ENCODE data around the gene RPSA. TPM values are rescaled to one million over a fixed set of nuclear protein-coding genes. Genes with fewer than 3 reads are reported as not detected.

RPSA gene
- total and polyA plus RNA-seq, 9 of the 15 experiments (the other 6 are each of a cell fraction or from before 2014, with no cell fraction given) = 2,290 to 4,272 (median 2,730) TPM

DNA sequence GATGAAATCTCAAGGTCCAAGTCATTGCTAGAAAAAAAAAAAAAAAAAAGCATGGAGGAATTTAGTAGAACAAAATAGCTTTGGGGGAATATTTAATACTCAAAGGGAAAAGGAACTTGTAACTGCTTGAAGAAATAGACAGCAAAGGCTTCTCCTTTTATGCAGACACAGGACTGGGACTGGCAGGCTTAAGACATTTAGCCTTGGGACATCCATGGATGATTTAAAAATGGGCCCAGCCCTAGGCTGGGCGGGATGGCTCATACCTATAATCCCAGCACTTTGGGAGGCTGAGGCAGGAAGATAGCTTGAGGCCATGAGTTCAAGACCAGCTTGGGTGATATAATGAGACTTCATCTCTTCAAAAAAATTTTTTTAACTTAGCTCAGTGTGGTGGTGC is 19.8 kb downstream of the RPSA start (continued):
- no peak for TF ChIP-seq ARID1B (IDR thresholded peaks at IDR 0.05)

DNA sequence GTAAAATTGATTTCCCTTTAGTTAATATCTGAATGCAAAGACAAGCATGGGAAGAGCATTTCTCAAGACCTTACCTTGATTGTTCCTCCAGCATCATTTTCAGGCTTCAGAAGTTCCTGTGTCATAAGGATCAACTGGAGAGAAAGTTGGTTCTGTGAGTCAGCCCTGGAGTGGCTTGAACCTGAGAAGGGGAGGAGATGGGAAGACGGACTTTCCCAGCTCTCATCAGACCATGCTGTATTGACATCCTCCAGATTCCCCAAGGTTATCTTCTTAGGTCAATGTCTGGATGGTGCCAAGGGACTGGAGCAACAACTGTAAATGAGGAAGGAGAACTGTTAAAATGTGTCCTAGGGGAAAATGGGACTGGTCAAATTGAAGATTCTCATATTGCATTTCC is 21.0 kb downstream of the RPSA start:
- Histone ChIP-seq H3K27ac (ENCODE audit: extremely low read depth, low read depth, low read length) (no peak overlapping the region), H3K9me3 (replicated peaks; ENCODE audit: control insufficient read depth, insufficient read depth, low read depth, low read length) (no peaks in the 10 kb centered on the region), H3K9me1 (ENCODE audit: control insufficient read depth, insufficient read depth, low read length) (no peaks in the 10 kb centered on the region), H3K36me3 (ENCODE audit: control insufficient read depth, insufficient read depth, low read length) (no peaks in the 10 kb centered on the region), H2AFZ (ENCODE audit: low read depth, low read length) (no peak overlapping the region), H3K79me2 (ENCODE audit: control insufficient read depth, insufficient read depth, low read length) (no peaks in the 10 kb centered on the region), H3K4me3 (no peak overlapping the region), H4K20me1 (replicated peaks; ENCODE audit: control insufficient read depth, insufficient read depth, low read length) (no peaks in the 10 kb centered on the region), H3K27me3 (ENCODE audit: control insufficient read depth in 2 of 2, insufficient read depth in 2 of 2, low read length in 2 of 2) (peaks cover 24 to 25% of the 10 kb centered on the region in 2 experiments), H3K4me2 (ENCODE audit: insufficient read depth, low read length) (no peak overlapping the region), H3K9ac (ENCODE audit: insufficient read depth in 1 of 2, low read depth in 2 of 2, low read length in 2 of 2) (no peak overlapping the region), H3K4me1 (replicated peaks in 1 of 2; ENCODE audit: control insufficient read depth in 2 of 2, insufficient read depth in 2 of 2, low read length in 2 of 2) (peaks cover 0 to 4% of the 10 kb centered on the region in 2 experiments; a peak in 2 of 5 replicates)
- intact Hi-C loops (cut with micrococcal nuclease) = no loop called here
- FAIRE-seq (no peak), ATAC-seq (no peak), DNase-seq (ENCODE audit: extremely low read depth in 1 of 4, low spot score in 3 of 4) (no peak)
- BruUV-seq (replicated peaks) = no TSS peak
- in situ Hi-C loops (cut with MboI) = no loop called here
- 0% methylated on average over 1 of the region's 1 CpG for WGBS (ENCODE audit: insufficient coverage, low coverage, missing lambda C conversion rate)
- CTCF ChIA-PET (ENCODE audit: low intra/inter-chr PET ratio) = no interaction called here
- no peak for TF ChIP-seq YBX1 (IDR thresholded peaks at IDR 0.05)
- TF ChIP-seq ZSCAN32 (CRISPR knock-in tag; IDR thresholded peaks at IDR 0.05) = no peak
- TF ChIP-seq E2F3 (CRISPR knock-in tag; IDR thresholded peaks at IDR 0.05) = no peak
- no peak for TF ChIP-seq ZNF3 (CRISPR knock-in tag; IDR thresholded peaks at IDR 0.05)
- TF ChIP-seq HNRNPH1 (optimal IDR thresholded peaks at IDR 0.05; ENCODE audit: low read depth, low read length) = no peak
- TF ChIP-seq, protein P1, sequence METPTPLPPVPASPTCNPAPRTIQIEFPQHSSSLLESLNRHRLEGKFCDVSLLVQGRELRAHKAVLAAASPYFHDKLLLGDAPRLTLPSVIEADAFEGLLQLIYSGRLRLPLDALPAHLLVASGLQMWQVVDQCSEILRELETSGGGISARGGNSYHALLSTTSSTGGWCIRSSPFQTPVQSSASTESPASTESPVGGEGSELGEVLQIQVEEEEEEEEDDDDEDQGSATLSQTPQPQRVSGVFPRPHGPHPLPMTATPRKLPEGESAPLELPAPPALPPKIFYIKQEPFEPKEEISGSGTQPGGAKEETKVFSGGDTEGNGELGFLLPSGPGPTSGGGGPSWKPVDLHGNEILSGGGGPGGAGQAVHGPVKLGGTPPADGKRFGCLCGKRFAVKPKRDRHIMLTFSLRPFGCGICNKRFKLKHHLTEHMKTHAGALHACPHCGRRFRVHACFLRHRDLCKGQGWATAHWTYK (CRISPR knock-in tag; IDR thresholded peaks at IDR 0.05) = no peak
- POLR2A ChIA-PET = interaction anchor here (1.4 to 4.4 kb wide), 2 partner anchors 13 to 20 kb away, joined by 4 to 30 read pairs; no protein-coding TSS in a partner anchor
